GM21825 (cell line): Measurements from ENCODE around the gene AADACL4.
"Not testable (repeated sequence)": the region's sequence is repeated elsewhere in the genome, so short reads cannot be mapped to it uniquely, and the experiment has no call there.

Source experiments
- ATAC-seq: cut with Tn5 transposase; IDR thresholded peaks from one replicate; pipeline ENCODE4 v1.9.1; 2021; ENCODE audit warnings: mild to moderate bottlenecking, moderate library complexity; ENCODE audit not compliant: unreplicated experiment

AADACL4 gene

DNA sequence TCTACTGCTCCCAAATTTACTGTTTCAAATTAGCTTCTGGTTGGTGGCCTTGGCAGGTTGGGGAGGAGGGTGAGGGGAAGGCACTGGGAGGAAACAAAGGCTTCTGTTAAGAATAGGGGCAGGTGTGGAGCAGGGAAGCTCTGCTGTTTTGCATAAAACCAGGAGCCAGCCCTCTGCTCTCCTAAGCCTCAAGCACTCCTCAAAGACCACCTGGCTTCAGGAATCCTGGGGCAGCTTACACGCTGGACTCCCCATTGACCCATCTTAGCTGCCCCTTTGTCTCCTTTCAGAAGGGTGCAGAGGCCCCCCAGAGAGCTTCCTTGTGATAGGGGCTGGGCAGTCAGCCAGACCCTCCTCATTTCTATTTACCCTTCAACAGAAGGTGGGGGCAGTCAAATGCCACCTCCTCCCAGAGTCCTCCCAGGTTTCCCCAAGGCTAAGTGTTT lies 14.4 kb upstream of the AADACL4 start:
- no peak for ATAC-seq

DNA sequence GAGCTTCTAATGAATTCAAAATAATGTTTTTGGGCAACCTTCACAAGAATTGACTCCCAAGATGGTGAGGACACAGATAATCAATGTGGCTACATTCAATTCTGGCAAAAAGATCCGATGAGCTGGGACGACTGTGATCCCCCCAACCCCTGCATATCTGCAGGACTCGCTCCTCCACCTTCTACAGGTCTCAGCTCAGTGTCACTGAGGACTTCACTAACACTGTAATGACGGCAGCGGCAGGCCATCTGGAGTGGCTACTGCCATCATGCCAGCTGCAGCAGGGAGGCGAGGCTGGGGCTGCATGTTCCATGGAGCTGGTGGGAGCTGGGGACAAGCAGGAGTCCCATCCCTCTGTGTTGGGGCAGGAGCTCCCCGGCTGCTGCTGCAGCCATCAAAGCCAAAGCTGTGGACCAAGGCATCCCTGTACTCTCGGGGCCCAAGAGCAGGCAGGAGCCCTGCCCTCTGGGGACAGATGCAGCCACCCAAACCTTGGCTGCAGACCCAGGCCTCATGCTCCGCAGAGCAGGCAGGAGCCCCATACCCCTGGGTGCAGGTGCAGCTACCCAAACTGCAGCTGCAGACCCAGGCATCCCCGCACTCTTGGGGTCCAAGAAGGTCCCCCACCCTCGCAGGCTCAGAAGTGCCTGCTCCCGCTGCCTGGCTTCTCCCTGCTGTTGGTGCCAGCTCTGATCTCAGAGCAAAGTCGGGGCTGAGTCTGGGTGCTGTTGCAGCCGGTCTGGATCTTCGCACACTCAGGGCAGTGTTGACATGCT lies 13.7 kb upstream of the AADACL4 start:
- no peak for ATAC-seq

DNA sequence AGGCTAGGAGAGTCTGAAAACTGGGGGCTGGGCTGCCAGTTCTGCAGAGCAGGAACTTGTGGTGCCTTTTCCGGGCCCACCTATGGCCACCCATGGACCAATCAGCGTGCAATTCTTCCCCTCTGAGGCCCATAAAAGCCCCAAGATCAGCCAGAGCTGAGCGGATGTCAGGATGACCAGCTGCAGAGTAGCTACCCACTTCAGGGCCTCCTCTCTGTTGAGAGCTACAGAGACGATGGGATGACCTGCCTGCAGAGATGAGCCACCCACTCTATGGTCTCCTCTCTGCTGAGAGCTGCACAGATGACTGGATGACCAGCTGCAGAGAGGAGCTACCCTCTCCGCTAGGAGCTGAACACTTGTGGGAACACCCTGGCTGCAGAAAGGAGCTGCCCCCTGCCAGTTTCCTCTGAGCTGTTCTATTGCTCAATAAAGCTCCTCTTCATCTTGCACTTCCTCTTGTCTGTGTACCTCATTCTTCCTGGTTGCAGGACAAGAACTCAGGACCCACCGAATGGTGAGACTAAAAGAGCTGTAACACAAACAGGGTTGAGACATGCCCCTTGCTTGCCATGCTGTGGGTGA lies 12.8 kb upstream of the AADACL4 start:
- ATAC-seq, result no peak

GRCh38 chr1:12631571-12631970 lies 12.3 kb upstream of the AADACL4 start:
- ATAC-seq, result no peak

- no peak for ATAC-seq
These were observed 9.7 kb upstream of the AADACL4 start for GRCh38 chr1:12634156-12634555.

GRCh38 chr1:12634696-12635202 lies 9.1 kb upstream of the AADACL4 start:
- no peak for ATAC-seq

- ATAC-seq, result no peak
These were observed 7.6 kb upstream of the AADACL4 start for GRCh38 chr1:12636098-12636950.

DNA sequence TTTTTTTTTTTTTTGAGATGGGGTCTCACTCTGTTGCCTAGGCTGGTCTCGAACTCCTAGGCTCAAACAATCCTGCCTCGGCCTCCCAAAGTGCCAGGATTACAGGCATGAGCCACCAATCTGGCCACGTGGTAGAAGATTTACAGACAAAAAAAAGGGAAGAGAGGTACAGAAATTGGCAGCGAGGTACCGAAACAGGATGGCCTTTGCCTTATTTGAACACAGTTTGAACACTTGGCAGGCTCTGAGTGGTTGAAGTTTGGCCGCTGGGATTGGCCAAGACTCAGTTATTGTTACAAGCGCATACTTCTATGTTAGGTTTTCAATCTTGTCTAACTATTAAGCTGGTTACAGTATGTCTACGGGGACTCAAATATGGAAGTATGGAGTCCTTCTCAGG lies 6.2 kb upstream of the AADACL4 start:
- no peak for ATAC-seq

- no peak for ATAC-seq
These were observed 3.5 kb upstream of the AADACL4 start for GRCh38 chr1:12640237-12640957.

DNA sequence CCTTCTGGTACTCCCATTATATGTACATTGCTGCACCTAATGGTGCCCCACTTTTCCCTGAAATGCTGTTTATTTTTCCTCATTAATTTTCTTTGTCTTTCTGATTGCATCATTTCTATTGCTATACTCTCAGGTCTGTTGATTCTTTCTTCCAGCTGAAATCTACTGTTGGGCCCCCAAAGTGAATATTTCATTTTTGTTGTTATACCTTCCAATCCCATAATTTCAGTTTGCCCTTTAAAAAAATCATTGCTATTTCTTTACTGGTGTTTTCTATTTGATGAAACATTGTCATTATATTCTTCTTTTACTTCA lies 3.0 kb upstream of the AADACL4 start:
- no peak for ATAC-seq

GRCh38 chr1:12643079-12643478 lies 806 bp upstream of the AADACL4 start:
- ATAC-seq, result no peak

GRCh38 chr1:12644237-12644636 lies 352 bp downstream of the AADACL4 start:
- no peak for ATAC-seq

- no peak for ATAC-seq
These were observed 944 bp downstream of the AADACL4 start for GRCh38 chr1:12644829-12645228.

- ATAC-seq, result not testable (repeated sequence)
These were observed 1.5 kb downstream of the AADACL4 start for GRCh38 chr1:12645401-12645800.

DNA sequence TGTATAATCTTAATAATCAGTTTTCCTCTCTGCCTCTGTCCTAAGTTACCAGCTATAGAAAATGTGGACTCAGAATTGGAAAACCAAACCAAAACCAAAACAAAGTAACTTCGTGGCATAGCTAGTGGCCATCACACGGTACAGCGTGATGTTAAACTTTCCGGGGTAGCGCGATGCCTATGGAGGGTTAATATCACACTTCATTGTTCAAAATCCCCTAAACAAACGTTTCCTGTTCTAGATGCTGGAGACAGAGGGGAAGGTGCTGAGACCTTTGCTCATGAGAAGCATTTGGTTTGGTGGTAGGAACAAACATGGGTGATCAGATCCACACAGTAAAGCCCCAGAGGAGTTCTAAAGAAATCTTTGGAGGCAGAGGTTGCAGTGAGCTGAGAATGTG lies 4.9 kb downstream of the AADACL4 start:
- no peak for ATAC-seq

DNA sequence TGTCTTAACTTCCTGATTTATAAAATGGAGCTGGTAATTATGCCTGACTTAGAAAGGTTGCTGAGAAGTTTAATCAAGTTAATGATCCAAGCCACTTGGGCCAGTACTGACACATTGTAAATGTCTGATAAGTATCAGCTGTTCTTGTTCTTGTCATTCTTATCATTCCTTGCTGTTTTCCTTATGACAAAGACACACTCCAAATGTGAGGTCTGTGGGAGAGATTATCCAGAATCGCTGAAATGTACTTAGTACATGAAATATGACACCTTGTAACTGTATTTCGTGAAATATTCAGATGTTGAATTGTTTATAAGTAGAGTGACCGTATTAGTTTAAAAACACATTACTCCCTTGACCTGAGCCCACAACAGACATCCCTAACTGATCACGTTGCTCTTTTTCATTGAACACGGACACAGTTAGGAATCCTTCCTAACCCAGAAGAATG lies 6.1 kb downstream of the AADACL4 start:
- no peak for ATAC-seq

DNA sequence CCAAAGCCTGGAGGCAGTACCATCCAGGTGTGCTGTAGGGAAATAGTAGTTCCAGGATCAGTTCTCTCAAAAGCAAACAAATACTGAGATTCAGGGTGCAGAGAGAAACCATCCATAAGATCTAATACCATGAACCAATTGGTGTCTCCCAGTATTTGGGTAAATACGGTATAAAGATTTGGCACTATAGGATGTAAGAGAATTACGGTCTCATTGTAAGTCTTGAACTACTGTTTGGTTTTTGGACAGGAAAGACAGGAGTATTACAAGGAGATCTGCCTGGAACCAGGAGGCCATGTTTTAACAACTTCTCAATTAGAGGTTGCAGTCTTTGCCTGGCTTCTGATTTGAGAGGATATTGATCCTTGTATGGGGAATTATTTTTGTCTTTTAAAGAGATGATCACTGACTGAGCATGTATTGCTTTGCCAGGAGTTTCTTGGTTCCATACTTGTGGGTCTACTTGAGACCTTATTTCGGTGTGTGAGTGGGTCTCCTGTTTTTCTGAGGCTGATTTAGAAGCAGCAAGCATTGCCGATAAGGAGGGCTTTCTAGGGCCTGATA lies 10.2 kb downstream of the AADACL4 start:
- ATAC-seq, result no peak

- ATAC-seq, result no peak
These were observed 10.8 kb downstream of the AADACL4 start for GRCh38 chr1:12654657-12655056.

- ATAC-seq, result no peak
These were observed 12.7 kb downstream of the AADACL4 start for GRCh38 chr1:12656575-12656974.

GRCh38 chr1:12657060-12657884 lies 13.4 kb downstream of the AADACL4 start:
- no peak for ATAC-seq
